ENCODE measurements around the gene PCDH9. TPM values are rescaled to one million over a fixed set of nuclear protein-coding genes. Genes with fewer than 3 reads are reported as not detected.

Gene PCDH9
- total and polyA plus RNA-seq, 2 of the 13 experiments (the other 11 are each of a cell fraction or from before 2014, with no cell fraction given): 0.09 TPM; not detected in 1

DNA sequence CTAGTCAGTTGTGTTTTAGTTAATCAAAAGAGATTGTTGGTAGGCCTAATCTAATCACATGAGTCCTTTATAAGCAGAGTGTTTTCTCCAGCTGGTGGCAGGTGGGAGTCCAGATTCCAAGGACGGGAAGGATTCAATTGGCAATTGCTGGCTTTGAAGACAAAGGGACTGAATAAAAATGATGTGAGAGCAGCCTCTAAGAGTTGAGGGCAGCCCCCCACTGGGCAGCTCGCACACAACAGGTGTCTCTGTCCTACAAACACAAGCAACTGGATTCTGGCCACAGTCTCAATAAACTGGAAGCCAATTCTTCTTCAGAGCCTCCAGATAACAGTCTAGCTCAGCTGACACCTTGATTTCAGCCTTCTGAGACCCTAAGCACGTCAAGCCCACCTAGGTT, 915.2 kb downstream of the PCDH9 start:
- Histone ChIP-seq H3K27ac (ENCODE audit: extremely low read length, insufficient read depth, low read length) (no peak overlapping the region), H3K4me1 (ENCODE audit: insufficient read depth, low read length) (no peaks in the 10 kb centered on the region), H3K4me2 (ENCODE audit: low read depth, low read length) (no peak overlapping the region), H3K4me3 (replicated peaks in 1 of 3; ENCODE audit: insufficient read depth in 1 of 3, low read depth in 2 of 3, low read length in 3 of 3) (no peak overlapping the region), H3K36me3 (replicated peaks in 1 of 2; ENCODE audit: control insufficient read depth in 1 of 2, insufficient read depth in 2 of 2, low read length in 2 of 2) (no peaks in the 10 kb centered on the region), H2AFZ (ENCODE audit: low read length) (no peak overlapping the region), H3K79me2 (ENCODE audit: insufficient read depth, low read length) (no peaks in the 10 kb centered on the region), H4K20me1 (ENCODE audit: insufficient read depth, low read length) (no peaks in the 10 kb centered on the region), H3K9me3 (ENCODE audit: low read length) (no peaks in the 10 kb centered on the region), H3K9ac (ENCODE audit: insufficient read depth, low read depth, low read length) (no peak overlapping the region), H3K27me3 (ENCODE audit: control insufficient read depth in 1 of 2, insufficient read depth in 2 of 2, low read length in 2 of 2) (no peaks in the 10 kb centered on the region)
- ChIA-PET POLR2A (no interaction called here), CTCF (ENCODE audit: low intra/inter-chr PET ratio, low total read pairs) (no interaction called here)
- no peak for FAIRE-seq
- no peak for ATAC-seq
- WGBS (ENCODE audit: low lambda C conversion rate): 11% methylated on average over 2 of the region's 3 CpGs
- in situ Hi-C loops (cut with HindIII; ENCODE audit: extremely low pct_ligation_motif_present, low pct_unique_long_range_greater_than_20kb): no loop called here
- no TSS peak for BruUV-seq (replicated peaks)
- intact Hi-C loops (cut with micrococcal nuclease; ENCODE audit: unreplicated experiment): no loop called here
- DNase-seq (ENCODE audit: low spot score): no peak
- TF ChIP-seq, protein P1, sequence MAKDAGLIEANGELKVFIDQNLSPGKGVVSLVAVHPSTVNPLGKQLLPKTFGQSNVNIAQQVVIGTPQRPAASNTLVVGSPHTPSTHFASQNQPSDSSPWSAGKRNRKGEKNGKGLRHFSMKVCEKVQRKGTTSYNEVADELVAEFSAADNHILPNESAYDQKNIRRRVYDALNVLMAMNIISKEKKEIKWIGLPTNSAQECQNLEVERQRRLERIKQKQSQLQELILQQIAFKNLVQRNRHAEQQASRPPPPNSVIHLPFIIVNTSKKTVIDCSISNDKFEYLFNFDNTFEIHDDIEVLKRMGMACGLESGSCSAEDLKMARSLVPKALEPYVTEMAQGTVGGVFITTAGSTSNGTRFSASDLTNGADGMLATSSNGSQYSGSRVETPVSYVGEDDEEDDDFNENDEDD (CRISPR knock-in tag; IDR thresholded peaks at IDR 0.05; ENCODE audit: borderline replicate concordance): no peak
- TF ChIP-seq CEBPB (IDR thresholded peaks at IDR 0.05; ENCODE audit: borderline replicate concordance, low read depth, low read length): no peak
- no peak for TF ChIP-seq ZNF12 (CRISPR knock-in tag; IDR thresholded peaks at IDR 0.05)

DNA sequence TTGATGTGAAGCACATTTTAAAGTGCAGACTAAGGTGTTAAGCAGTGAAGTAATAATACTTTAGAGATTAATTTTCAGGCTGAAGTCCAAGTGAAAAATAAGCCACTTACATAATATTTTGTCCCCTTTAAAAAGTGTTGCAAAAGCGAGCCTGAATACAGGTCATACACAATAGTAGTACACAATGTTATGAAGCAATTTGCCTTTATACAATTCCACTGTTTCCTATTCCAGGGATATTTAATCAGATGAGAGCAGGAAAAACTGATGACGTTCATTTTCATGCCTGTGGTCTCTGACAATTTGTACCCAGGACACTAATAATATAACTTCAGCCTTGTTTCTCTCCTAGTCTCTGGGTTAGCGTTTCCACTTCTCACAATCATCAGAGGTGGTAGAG, 916.7 kb downstream of the PCDH9 start:
- TF ChIP-seq, protein P2, sequence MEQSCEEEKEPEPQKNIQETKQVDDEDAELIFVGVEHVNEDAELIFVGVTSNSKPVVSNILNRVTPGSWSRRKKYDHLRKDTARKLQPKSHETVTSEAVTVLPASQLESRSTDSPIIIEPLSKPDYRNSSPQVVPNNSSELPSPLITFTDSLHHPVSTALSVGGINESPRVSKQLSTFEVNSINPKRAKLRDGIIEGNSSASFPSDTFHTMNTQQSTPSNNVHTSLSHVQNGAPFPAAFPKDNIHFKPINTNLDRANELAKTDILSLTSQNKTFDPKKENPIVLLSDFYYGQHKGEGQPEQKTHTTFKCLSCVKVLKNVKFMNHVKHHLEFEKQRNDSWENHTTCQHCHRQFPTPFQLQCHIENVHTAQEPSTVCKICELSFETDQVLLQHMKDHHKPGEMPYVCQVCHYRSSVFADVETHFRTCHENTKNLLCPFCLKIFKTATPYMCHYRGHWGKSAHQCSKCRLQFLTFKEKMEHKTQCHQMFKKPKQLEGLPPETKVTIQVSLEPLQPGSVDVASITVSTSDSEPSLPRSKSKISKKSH (CRISPR knock-in tag; IDR thresholded peaks at IDR 0.05; ENCODE audit: borderline replicate concordance): no peak
- TF ChIP-seq YEATS4 (CRISPR knock-in tag; IDR thresholded peaks at IDR 0.05; ENCODE audit: borderline replicate concordance): no peak
- TF ChIP-seq ZNF567 (CRISPR knock-in tag; IDR thresholded peaks at IDR 0.05; ENCODE audit: borderline replicate concordance): no peak
- no peak for TF ChIP-seq ZNF101 (CRISPR knock-in tag; IDR thresholded peaks at IDR 0.05; ENCODE audit: borderline replicate concordance, low read depth)
- Histone ChIP-seq H3K9me3 (ENCODE audit: low read length) (no peaks in the 10 kb centered on the region), H3K27ac (ENCODE audit: extremely low read length, insufficient read depth, low read length) (no peak overlapping the region), H3K4me1 (ENCODE audit: insufficient read depth, low read length) (no peaks in the 10 kb centered on the region), H3K4me3 (replicated peaks in 1 of 3; ENCODE audit: insufficient read depth in 1 of 3, low read depth in 2 of 3, low read length in 3 of 3) (no peak overlapping the region), H3K36me3 (replicated peaks in 1 of 2; ENCODE audit: control insufficient read depth in 1 of 2, insufficient read depth in 2 of 2, low read length in 2 of 2) (no peaks in the 10 kb centered on the region), H3K27me3 (ENCODE audit: control insufficient read depth in 1 of 2, insufficient read depth in 2 of 2, low read length in 2 of 2) (no peaks in the 10 kb centered on the region), H3K79me2 (ENCODE audit: insufficient read depth, low read length) (no peaks in the 10 kb centered on the region), H3K9ac (ENCODE audit: insufficient read depth, low read depth, low read length) (no peak overlapping the region), H2AFZ (ENCODE audit: low read length) (no peak overlapping the region), H4K20me1 (ENCODE audit: insufficient read depth, low read length) (no peaks in the 10 kb centered on the region), H3K4me2 (ENCODE audit: low read depth, low read length) (no peak overlapping the region)
- DNase-seq (ENCODE audit: low spot score) (no peak), FAIRE-seq (no peak), ATAC-seq (no peak)
- no TSS peak for BruUV-seq (replicated peaks)
- intact Hi-C loops (cut with micrococcal nuclease; ENCODE audit: unreplicated experiment) (no loop called here), in situ Hi-C loops (cut with HindIII; ENCODE audit: extremely low pct_ligation_motif_present, low pct_unique_long_range_greater_than_20kb) (no loop called here)
- 9% methylated on average over 3 of the region's 3 CpGs for WGBS (ENCODE audit: low lambda C conversion rate)
- POLR2A ChIA-PET: no interaction called here
- CTCF ChIA-PET (ENCODE audit: low intra/inter-chr PET ratio, low total read pairs): no interaction called here
